Body of pancreas (tissue), 4 donors: Measurements from ENCODE around the gene TASP1.

ENCODE experiments used
- CTCF ChIP-seq, 7 experiments: fragments of 450-650 bp in 4 of 7; fragments of 200-600 bp in 3 of 7; sonication (generic) in 3 of 7; IDR thresholded peaks; one replicate each; pipeline ENCODE4 v1.5.1; 2016 to 2019; ENCODE audit warnings: antibody characterized with exemption in 7 of 7
- POLR2A ChIP-seq, 3 donors: fragments of 450-650 bp; IDR thresholded peaks; one replicate each; pipeline ENCODE4 v1.6.1; 2016; ENCODE audit warnings: antibody characterized with exemption in 3 of 3, mild to moderate bottlenecking in 2 of 3

DNA sequence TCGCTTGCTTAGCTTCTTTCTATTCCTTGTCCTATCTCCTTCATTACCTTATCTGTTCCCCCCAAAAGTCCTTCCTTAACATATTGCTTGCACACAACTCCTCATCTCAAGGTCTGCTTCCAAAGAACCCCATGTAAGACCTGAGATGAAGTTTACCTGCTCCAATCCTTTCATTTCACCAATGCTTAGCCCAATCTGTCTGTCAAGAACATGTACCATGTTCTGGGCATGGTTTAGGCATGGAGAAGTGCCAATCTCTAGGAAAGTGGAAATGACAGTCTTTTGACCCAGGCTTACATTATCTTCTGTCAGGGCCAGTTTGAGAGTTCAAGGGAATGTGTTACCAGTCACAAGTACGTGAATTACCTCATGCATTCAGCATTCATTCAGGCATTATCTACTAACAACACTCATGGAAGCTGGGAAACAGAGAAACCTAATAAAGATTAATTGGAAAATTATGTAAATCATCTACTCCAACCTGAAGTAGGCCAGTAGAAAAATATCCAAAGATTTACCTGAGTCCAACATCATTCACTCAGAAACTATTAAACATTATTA is 15.8 kb upstream of the TASP1 start:
- TF ChIP-seq POLR2A (IDR thresholded peaks at IDR 0.05) (no peak), CTCF (IDR thresholded peaks at IDR 0.05) (no peak)
